HT1080 (cell line): ENCODE data around the gene GALNT7. TPM values are rescaled to one million over a fixed set of nuclear protein-coding genes. Genes with fewer than 3 reads are reported as not detected.

Source experiments
- DNase-seq: peaks from one replicate; pipeline ENCODE4 v3.0.0-alpha.2; 2015; ENCODE audit warnings: low read depth
- total RNA-seq: library from RNA; depleted of rRNA; stranded (reverse); fragments of >200 nt; shearing (Covaris generic); gene quantifications from 2 replicates; pipeline ENCODE4 v1.2.3, GENCODE V29; 2014

GALNT7 gene
- total RNA-seq, 1 experiment from 2014 or later, result 59.6 TPM

- DNase-seq, result no peak
Measured at GRCh38 chr4:173293663-173294062, 125.1 kb downstream of the GALNT7 start.

GRCh38 chr4:173294444-173294843, 125.8 kb downstream of the GALNT7 start:
- no peak for DNase-seq

GRCh38 chr4:173301518-173302201, 133.0 kb downstream of the GALNT7 start:
- DNase-seq, result peak; percentile 50

GRCh38 chr4:173307778-173308177, 139.2 kb downstream of the GALNT7 start:
- DNase-seq, result no peak

GRCh38 chr4:173311368-173311767, 142.8 kb downstream of the GALNT7 start:
- no peak for DNase-seq

- no peak for DNase-seq
Measured at GRCh38 chr4:173314715-173315114, 146.1 kb downstream of the GALNT7 start.

GRCh38 chr4:173316060-173316459, 147.4 kb downstream of the GALNT7 start:
- no peak for DNase-seq

- DNase-seq, result no peak
Measured at GRCh38 chr4:173317004-173317403, 148.4 kb downstream of the GALNT7 start.

GRCh38 chr4:173318240-173318639, 149.6 kb downstream of the GALNT7 start:
- no peak for DNase-seq

GRCh38 chr4:173318648-173319211, 150.1 kb downstream of the GALNT7 start:
- peak; percentile 66 for DNase-seq

GRCh38 chr4:173319696-173320095, 151.1 kb downstream of the GALNT7 start:
- DNase-seq, result no peak

- DNase-seq, result no peak
Measured at GRCh38 chr4:173325007-173325736, 156.6 kb downstream of the GALNT7 start.

GRCh38 chr4:173328236-173328901, 159.8 kb downstream of the GALNT7 start:
- DNase-seq, result no peak

GRCh38 chr4:173330590-173330989, 162.0 kb downstream of the GALNT7 start:
- no peak for DNase-seq

GRCh38 chr4:173332021-173332487, 163.4 kb downstream of the GALNT7 start:
- peak; percentile 27 for DNase-seq

- DNase-seq, result peak; percentile 40
Measured at GRCh38 chr4:173332963-173333657, 164.5 kb downstream of the GALNT7 start.

GRCh38 chr4:173333658-173334084, 165.1 kb downstream of the GALNT7 start:
- no peak for DNase-seq

GRCh38 chr4:173334085-173334890, 165.7 kb downstream of the GALNT7 start, which contains the start of gene HMGB2:
Gene HMGB2 (minus strand): TSS chr4:173334358. CDS start chr4:173333649, 709 bp downstream.
- DNase-seq, result peak; percentile 100

- peak; percentile 93 for DNase-seq
Measured at GRCh38 chr4:173334891-173335752, 166.5 kb downstream of the GALNT7 start.
